ENCODE results near the gene LRRC8D.

DNA sequence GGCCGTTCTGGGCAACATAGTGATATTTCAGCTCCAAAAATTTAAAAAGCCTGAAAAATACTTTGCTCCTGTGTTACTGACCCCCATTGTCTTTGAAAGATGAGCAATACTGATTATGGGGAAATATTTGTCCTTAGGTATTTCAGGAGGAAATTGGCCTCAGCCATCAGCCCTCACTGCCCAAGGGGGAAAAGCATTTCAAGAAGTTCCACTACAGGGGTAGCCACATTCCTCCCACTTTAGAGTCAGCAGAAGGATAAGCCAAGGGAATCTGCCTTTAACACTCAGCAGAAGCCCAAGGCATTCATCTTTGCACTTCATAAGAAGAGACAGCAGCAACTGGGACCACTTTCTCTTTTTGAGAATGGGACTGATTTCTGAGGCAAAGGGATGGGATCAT is 133.6 kb downstream of the LRRC8D start:
- TF ChIP-seq CTCF (IDR thresholded peaks at IDR 0.05) = no peak
- TF ChIP-seq POLR2AphosphoS5 (IDR thresholded peaks at IDR 0.05; ENCODE audit: low read depth, low read length) = no peak
- no peak for TF ChIP-seq SIN3A (IDR thresholded peaks at IDR 0.05; ENCODE audit: borderline replicate concordance, insufficient read depth, low read depth, low read length)

All from Panc1 (cell line).